CD4-positive, alpha-beta T cell treated with Interferon gamma for 1 hour (primary cell): ENCODE results near the gene UGT1A7.

ENCODE experiments used
- DNase-seq: peaks from one replicate; pipeline ENCODE4 v3.0.0-alpha.2; 2020

UGT1A7 gene

DNA sequence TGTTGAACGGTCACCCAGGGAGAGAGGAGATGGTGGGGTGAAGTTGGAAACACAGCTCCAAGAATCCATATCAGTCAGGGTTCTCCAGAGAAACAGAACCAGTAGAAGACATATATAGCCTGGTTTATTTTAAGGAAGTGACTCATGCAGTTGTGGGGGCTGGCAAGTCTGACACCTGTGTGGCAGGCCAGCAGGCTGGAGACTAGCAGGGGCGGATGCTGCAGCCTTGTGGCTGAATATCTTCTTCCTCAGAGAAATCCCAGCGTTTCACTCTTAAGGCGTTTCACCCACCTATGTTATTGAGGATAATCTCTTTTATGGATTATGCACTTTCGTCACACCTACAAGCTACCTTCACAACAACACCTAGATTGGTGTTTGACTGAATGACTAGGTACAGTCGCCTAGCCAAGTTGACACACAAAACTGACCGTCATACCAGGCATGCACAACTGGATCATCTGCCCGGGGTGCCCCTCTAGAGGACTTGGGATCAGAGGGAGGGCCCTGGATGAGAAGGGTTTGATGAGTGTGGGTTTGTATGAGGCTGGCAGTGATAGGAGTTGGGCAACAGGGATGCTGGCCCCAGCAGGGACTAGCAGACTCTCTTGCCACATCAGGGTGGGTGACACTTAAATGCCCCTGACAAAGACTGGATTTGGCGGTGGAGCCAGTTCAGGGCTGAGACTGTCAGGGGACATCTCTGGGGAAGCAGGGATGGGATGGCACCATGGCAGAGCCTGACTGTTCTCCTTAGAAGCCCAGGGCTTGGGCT, 119.8 kb downstream of the UGT1A7 start:
- no peak for DNase-seq

DNA sequence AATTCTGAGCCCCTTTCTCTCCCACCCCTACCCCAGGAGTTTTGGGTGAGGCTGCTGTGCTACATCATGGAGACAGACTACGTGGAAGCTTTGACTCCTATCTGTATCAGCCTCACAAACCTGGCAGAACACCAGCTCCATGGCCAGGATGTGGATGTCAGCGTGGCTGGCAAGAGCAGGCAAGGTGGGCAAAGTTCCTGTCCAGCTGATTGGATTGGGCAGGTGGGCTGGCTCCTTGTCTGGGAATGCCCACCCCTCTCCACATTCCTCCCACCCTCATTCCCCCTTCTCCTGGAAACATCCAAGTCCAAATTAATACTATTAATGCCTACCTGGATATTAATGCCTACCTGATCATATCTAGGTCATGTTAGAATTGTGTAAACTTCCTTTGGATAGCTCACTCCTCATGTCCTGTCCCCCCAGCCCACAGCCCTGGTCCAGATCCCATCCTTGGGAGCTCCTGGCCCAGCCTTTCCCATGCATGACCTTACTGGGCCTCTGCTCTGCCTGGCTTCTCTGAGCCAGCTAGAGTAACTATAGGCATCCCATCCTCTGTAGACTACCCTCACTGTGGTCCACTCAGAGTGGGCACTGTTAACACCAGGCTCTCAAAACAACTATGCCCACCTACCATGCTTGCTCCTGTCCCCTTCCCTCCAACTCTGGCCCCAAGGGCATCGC, 120.6 kb downstream of the UGT1A7 start:
- no peak for DNase-seq

DNA sequence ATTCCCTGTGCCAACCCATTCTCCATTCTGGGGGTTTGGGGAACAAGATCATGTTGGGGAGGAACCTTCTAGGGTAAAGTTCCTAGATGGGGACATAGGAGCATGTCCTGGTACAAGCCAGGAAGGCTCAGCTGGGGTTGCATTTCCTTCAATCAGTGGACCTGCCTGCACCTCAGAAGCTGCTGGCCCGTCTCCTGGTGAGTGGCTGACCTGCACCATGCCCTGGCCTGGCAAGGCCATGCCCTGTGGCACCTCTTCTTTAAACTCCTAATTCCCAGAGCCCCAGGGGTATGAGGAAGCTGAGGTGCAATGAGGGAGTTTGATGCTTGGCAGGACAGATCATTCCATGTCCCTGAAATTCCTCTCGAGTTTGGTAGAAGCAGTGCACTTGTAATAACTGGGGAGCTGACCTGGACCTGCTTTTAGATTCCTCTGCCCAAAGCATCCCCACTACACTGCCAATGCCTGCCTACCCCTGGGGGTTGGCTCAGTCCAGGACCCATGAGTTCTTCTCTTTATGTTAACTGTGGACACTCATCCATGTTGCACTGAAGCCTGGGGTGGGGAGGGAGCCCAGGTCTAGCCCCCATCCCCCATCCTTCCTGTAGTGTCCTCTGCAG, 121.7 kb downstream of the UGT1A7 start:
- DNase-seq: no peak

DNA sequence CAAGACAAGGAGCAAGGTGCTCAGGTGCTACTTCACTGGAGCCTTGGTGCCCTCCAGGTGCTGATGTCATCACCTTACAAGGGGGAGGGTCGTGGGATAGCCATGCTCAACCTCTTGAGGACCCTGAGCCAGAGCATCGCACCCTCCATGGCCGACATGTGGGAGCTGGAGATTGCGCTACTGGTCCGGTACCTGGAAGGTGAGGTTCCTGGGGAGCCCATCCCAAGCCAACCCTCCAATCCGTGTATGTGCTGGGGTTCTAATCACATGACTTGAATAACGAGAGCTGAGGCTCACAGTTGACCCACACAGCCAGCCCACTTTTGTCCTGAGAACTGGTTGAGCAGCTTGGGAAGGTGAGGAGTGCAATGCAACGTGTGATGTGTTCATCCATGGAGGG, 122.3 kb downstream of the UGT1A7 start:
- DNase-seq: no peak

DNA sequence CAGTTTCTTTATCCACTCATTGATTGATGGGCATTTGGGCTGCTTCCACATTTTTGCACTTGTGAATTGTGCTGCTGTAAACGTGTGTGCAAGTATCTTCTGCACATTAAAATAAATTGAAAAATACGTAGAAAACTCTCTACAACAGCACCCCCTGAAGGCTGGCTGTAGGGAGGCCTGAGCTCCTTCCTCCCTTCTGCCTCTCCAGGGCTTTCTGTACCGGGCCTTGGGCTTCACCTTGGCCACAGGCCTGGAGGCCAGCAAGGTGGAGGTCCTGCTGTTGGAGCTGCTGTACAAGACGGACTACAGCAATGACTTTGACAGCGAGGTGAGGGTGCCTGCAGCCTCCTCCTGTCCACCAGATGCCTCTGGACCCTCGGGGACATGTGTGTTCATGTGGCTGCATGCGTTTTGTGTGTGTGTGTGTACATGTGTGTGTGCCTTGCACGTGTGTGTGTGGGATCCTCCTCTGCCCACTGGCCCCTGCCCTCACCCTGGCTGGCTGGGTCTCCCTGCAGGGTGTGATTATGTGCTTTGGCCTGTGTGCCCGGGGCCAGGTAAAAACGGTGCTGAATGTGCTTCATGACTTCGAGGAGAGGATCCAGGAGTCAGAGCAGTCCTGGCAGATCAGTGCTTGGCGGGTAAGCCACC, 125.6 kb downstream of the UGT1A7 start:
- no peak for DNase-seq

DNA sequence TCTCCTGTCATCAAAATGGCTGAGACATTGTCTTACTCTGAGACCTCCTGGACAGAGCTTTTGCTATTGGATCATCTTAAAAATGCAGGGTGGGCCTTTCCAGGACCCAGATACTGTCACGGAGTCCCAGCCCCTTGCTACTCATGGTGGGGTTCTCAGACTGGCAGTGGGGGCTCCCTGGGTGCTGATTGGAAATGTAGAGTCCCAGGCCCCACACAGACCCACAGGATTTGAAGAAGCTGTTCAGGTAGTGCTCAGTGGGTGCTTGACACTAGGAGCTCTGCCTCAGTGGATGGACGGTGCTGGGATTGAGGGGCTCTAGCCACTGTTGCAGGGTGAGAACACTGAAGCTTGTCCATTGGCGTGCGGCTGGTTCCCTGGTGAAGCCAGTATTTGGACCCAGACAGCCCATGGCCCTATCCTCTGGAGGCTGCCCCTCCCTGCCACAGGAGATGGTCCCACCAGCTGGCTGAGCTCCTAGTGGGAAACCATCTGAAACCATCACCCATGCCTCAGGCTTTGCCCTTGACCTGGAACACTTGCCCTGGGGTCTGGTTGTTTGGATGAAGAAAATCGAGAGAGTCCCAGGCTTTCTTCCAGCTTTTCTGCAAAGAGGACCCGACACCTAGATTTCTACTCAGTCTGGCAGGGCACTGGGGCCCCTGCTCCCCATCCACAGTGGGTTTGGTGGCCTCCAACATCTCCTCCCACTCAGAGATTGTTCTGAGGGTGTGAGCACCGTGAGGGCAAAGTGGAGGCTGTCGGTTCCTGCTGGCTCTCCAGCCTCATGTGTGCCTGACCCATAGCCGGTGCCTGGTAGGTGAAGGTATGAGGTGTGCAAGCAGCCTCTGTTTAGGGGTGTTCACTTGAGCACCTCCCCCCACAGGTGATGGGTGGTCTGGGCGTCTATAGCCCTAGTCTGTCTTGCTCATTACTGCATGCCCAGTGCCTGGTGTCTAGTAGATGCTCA, 126.5 kb downstream of the UGT1A7 start:
- DNase-seq: no peak

DNA sequence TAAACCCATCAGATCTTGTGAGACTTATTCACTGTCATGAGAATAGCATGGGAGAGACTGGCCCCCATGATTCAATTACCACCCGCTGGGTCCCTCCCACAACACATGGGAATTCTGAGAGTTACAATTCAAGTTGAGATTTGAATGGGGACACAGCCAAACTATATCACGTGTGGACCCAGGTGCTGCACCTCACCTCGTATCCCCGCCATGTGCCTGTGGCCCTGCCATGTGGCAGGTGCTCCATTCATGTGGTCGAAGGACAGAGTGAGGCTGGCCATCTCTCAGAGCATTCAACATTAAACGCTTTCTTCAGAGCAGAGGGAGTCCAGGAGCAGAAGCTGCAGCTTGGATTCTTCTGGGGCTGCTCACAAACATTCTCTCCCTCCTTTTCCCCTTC, 128.7 kb downstream of the UGT1A7 start:
- DNase-seq: no peak

DNA sequence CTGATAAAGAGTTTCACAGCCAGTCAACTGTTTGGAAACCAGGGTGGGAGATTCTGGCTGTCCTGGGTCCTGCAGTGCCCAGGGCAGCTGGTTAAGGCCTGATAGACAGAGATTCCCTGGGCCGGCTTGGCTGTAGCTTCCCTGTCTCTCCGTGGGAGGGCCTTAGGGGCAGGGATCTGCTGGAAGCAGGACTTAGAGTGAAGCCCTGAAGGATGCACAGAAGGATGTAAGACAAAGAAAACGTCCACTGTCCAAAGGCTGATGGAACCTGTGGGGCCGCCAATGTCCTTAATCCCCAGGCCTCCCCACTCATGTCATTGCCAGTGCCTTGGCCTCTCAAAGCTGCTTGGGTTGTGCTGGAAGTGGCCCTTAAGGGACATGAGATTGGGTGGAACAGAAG, 129.4 kb downstream of the UGT1A7 start:
- no peak for DNase-seq

DNA sequence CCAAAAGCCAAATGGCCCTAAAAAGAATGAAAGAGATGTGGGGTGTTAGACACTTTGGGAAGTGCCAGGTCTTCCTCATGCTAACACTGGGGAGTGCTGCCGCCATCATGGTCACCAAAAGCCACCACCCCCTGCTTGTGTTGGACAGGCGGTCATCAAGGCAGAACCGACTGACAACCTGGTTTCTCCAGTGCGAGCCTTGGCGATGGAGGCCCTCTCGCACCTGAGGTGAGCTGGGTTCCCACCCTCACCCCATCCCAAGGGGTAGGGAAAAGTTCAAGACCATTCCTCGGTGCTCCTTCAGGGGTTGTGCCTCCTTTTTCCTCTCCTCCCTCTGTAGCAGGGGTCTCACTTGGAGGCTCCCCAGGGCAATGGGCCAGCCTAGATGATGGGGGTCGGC, 130.0 kb downstream of the UGT1A7 start:
- DNase-seq: no peak

DNA sequence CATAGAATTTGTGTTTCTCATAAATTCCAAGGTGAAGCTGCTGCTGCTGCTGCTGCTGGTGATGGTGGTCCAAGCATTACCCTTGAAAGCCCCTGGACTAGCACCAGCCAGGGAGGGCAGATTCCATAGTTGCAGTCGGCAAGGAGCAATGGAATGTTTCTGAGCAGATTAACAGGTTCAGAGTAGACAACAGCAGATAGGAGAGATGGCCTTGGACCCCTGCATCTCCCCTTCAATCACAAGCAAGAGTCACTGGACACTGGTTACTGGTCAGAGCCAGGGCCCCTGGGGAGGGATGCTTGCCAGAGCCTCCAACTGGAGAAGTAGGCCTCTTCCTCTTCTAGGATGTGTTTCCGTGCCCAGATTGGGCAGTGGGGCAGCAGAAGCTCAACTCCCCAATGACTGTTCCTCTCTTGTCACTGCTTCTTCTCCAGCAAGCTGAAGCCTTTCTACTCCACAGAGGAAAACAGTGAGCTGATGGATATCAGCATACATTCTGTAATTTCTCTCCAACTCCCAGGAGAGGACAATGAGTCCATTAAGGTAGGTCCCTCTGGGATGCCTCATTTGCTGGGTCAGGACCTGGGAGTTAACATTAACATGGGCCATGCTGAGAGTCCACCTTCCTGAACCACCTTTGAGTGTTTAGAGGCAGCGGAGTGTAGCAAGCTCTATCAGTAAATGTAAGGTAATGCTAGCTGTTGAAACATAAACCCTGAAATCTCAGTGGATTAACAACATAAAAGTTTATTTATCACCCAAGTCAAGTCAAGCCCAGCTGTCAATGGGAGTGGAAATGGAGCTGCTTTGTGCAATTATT, 131.7 kb downstream of the UGT1A7 start:
- DNase-seq: no peak

DNA sequence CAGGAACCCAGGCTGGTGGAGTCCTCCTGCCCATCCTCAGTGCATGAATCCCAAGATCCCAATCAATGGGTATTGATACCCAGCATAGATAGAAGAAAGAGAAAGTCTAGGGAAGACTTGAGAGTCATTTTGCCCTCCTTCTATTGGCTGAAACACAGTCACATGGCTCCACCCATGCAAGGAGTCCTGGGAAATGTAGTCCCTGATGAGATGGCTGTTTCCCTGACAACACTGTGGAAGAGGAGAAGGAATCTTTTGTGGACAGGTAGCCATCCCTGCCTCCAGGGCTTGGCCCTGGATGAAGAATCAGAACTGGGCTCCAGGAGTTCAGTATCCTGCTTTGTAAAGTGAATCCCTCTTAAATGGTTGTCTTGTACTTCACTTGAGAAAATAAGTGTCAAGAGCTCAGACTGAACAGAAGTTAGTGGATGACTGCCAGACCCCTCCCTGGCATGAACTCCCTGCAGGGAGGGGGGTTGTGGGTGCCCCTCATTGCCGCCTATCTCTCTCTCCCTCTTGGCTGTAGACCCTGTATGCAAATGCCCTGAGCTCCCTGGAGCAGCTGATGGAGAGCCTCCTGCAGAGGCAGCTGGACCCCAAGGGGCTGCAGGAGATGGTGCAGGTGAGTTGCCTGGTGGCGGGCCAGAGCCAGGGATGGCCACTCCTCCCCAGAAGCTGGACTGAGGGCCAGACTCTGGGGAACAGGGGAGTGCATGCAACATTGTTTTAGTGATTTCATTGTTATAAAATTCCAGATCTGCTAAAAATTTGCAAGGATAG, 132.5 kb downstream of the UGT1A7 start:
- no peak for DNase-seq

DNA sequence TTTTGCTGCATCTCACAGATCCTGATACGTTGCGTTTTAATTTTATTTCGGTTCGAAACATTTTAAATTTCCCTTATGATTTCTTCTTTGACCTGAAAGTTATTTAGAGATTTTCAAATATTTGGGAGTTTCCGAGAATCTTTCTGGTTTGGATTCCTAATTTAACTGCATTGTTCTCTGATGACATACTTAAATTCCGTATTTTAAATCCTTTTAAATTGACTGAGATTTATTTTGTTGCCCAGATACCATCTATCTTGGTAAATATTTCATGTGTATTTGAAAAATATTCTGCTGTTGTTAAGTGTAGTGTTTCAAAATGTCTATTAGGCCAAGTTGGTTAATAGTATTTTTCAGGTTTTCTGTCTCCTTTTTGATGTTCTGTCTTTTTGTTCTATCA, 134.2 kb downstream of the UGT1A7 start:
- no peak for DNase-seq

DNA sequence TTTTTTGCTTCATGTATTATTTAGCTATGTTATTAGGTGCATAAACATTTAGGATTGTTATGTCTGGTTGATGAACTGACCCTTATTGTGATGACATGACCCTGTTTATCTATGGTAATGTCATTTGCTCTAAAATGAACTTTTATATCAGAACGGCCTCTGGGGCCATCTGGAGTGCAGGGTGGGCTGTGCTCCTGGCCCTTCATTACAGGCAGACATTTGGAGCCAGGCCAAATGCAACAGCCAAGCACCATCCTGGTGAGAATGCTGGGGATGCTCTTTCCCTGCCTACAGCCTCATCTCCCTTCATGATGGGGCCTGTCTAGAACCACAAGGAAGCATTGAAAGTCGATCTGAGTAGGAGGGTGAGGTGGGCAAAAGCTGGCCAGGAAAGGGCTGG, 134.6 kb downstream of the UGT1A7 start:
- no peak for DNase-seq

DNA sequence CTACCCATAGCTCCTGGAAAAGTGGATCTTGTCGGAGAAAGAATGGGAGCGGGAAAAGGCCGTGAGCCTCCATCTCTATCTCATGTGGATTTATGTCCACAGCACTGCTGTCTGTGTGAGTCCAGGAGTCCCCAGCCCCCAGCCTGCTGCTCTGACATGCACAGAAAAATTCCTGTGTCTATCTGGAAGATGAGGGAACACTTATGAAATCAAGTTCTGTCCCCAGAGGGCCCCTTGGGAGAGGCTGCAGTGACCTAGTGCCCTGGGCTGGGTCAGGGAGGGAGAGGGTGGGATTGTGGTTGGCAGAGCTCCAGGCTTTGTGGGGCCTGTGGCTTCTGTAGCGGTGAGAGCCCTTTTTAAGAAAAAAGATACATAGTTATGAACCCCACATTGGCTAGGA, 135.1 kb downstream of the UGT1A7 start:
- no peak for DNase-seq

DNA sequence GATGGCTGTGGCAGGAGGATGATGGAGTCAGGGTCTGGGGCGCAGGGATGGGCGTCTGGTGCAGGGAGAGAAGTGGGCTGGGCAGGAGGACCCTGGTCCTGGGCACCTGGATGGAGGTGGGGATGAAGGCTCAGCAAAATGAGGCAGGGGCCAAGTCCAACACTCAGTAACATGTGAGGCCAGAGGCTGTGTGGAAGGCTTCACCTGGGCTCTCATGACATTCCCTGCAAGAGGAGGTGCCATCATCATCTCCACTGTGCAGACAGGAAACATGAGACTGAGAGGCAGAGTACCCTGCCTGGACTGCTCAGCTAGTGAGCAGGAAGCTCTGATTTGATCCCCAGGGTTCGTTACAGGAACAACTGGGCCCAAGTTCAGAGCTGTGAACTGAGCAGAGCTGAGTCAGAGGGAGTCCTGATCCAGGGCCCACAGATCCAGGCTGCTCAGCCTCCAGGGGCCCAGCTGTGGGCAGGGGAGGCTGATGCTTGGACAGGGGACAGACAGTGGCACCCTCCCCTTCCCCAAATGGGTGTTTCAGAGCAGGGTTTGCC, 135.7 kb downstream of the UGT1A7 start:
- no peak for DNase-seq

DNA sequence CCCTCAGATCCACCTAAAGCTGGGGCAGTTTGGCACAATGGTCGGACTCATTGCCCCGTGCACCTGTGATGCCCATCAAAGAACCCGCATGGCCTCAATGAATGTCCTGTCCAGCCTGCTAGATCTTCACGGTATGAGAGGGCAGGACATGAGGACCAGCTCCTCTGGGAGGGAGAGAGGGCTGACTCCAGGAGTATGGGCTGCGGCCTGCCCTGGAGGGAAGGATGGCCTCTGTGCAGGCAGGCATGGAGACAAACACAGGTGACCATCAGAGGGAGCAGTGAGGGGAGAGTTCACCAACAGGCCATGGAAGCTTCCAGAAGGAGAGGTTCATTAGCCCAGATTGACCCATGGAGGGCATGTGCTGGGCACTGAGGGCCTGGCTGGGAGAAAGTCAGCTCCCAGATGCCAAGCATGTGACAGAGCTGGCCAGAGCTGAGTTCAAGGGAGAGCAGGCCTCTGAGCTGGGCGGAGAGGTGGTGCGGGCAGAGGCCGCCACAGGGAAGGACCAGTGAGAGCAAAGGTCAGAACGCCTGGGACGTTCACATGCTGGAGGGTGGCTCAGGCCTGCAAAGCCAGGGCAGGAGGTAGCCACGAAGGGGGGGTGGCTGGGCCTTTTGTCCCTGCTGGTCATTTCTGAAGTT, 136.4 kb downstream of the UGT1A7 start:
- DNase-seq: no peak

DNA sequence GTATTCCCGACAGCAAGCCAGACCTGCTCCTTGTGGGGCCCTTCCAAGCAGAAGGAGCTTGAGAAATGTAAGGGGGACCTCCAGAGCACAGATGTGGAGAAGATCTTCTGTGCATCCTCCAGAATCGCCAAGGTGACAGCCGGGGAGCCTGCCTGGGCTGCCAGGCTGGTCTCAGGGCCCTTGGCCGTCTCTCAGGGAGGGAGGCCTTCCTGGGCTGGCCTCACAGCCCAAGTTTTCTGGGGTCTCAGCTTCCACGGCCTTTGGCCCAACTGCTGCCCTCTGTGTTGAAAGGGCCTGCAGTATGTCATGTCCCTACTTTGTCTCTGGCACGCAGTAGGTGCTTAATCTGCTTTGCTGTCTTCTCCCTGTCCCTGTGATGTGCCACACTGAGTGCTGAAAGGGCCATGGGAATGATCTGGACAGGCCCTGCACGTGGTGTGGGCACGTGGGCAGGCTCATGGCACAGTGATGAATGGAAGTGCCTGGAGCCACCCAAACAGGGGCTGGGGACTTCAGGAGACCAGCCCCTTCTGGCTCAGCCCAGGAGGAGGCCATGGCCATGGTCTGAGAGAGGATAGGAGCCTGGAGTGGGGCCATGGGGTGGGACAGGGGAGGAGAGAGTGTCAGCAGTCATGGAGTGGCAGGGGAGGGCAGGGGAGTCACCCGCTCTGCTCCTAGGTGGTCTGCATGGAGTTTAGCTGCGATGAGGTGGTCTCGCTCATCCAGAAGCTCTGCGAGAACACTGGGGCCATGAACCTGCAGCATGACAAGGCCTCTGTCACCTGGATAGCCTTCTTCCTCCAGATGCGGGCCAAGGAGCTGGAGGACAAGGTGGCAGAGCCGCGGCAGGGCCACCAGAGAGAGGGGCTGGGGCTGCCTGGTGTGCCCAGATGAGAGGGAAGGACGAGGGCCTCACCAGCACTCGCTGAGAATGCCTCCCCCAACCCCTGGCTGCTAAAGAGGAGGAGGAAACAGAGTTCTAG, 137.2 kb downstream of the UGT1A7 start:
- DNase-seq: no peak
